Prostate gland (tissue), 2 donors: ENCODE measurements around the gene SCARF1.

ENCODE experiments used
- CTCF ChIP-seq, 4 experiments: fragments of 200-600 bp in 2 of 4; fragments of 450-650 bp in 2 of 4; sonication (generic) in 2 of 4; IDR thresholded peaks; 1 replicate in 3 of 4; 2 replicates in 1 of 4; pipeline ENCODE4 v1.5.1; 2016 to 2019; ENCODE audit warnings: antibody characterized with exemption in 4 of 4, mild to moderate bottlenecking in 2 of 4, moderate library complexity in 2 of 4
- POLR2A ChIP-seq: fragments of 450-650 bp; IDR thresholded peaks from one replicate; pipeline ENCODE4 v1.6.1; 2016; ENCODE audit warnings: antibody characterized with exemption, mild to moderate bottlenecking

GRCh38 chr17:1651559-1651844 lies 6.0 kb upstream of the SCARF1 start:
- TF ChIP-seq CTCF (IDR thresholded peaks at IDR 0.05) (no peak), POLR2A (no peak)
